MM.1S (cell line): Measurements from ENCODE around the gene AGTRAP.

Source experiments
- EZH2 ChIP-seq: fragments of 300-600 bp; sonication (generic); optimal IDR thresholded peaks from 2 replicates; pipeline ENCODE3; 2017; ENCODE audit warnings: low read depth, mild to moderate bottlenecking, antibody characterized with exemption, low read length, mixed read lengths
- EZH2phosphoT487 ChIP-seq: fragments of 300-600 bp; sonication (generic); IDR thresholded peaks from 2 replicates; pipeline ENCODE4 v1.6.1; 2018; ENCODE audit warnings: antibody characterized with exemption, low read length
- TF ChIP-seq, protein P1 (sequence below): fragments of 300-600 bp; sonication (generic); IDR thresholded peaks from 2 replicates; pipeline ENCODE4 v1.5.1; 2016; ENCODE audit warnings: antibody characterized with exemption, low read length, mixed read lengths

- TF ChIP-seq, protein P1, sequence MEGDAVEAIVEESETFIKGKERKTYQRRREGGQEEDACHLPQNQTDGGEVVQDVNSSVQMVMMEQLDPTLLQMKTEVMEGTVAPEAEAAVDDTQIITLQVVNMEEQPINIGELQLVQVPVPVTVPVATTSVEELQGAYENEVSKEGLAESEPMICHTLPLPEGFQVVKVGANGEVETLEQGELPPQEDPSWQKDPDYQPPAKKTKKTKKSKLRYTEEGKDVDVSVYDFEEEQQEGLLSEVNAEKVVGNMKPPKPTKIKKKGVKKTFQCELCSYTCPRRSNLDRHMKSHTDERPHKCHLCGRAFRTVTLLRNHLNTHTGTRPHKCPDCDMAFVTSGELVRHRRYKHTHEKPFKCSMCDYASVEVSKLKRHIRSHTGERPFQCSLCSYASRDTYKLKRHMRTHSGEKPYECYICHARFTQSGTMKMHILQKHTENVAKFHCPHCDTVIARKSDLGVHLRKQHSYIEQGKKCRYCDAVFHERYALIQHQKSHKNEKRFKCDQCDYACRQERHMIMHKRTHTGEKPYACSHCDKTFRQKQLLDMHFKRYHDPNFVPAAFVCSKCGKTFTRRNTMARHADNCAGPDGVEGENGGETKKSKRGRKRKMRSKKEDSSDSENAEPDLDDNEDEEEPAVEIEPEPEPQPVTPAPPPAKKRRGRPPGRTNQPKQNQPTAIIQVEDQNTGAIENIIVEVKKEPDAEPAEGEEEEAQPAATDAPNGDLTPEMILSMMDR = no peak
- TF ChIP-seq EZH2phosphoT487 (no peak), EZH2 (no peak)
Observed at GRCh38 chr1:11783556-11783955, 47.6 kb downstream of the AGTRAP start.
